Measurements from ENCODE around the gene RORC.

DNA sequence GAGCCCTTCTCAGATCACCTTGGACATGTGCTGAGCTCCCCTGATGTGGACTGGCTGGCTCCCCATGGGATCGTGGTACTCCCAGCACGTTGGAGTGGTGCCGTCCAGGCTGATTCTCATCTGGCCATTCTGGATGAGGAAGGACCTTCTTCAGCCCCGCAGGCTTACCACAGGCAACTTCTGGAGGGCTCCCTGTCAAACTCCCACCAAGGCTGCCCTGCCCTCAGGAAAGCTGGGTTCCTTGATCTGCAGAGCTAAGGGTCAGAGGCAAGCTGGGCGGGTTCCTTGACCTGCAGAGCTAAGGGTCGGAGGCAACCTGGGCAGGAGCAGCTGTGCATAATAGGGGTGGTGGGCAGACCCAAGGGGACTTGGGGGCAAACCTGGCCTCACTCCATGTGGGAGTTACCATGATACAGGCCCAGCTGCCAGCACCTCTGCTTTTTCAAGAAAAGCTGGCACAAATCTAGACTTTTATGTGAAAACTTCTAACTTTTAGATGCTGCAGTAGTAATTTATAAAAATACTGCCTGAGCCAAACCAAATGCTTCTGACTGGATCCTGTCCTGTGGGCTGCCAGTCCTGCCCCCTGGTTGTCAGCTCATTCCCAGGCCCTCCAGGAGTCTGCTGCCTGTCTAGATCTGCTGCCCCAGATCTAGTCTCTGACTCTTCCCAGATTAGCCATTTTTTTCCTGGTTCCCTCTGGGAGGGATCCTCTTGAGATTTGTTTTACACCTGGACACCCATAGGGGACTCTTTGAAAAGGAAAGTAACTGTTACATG is 27.5 kb upstream of the RORC start:
- TF ChIP-seq, protein P1, sequence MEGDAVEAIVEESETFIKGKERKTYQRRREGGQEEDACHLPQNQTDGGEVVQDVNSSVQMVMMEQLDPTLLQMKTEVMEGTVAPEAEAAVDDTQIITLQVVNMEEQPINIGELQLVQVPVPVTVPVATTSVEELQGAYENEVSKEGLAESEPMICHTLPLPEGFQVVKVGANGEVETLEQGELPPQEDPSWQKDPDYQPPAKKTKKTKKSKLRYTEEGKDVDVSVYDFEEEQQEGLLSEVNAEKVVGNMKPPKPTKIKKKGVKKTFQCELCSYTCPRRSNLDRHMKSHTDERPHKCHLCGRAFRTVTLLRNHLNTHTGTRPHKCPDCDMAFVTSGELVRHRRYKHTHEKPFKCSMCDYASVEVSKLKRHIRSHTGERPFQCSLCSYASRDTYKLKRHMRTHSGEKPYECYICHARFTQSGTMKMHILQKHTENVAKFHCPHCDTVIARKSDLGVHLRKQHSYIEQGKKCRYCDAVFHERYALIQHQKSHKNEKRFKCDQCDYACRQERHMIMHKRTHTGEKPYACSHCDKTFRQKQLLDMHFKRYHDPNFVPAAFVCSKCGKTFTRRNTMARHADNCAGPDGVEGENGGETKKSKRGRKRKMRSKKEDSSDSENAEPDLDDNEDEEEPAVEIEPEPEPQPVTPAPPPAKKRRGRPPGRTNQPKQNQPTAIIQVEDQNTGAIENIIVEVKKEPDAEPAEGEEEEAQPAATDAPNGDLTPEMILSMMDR (IDR thresholded peaks at IDR 0.05; ENCODE audit: low read length): no peak
- no peak for TF ChIP-seq EZH2 (optimal IDR thresholded peaks at IDR 0.05; ENCODE audit: low read depth, low read length)
- TF ChIP-seq EZH2phosphoT487 (IDR thresholded peaks at IDR 0.05; ENCODE audit: low read length): no peak

All from MM.1S (cell line).